ENCODE measurements around the gene PRELID2. TPM values are rescaled to one million over a fixed set of nuclear protein-coding genes. Genes with fewer than 3 reads are reported as not detected.
"Not testable (repeated sequence)": the region's sequence is repeated elsewhere in the genome, so short reads cannot be mapped to it uniquely, and the experiment has no call there.

Gene PRELID2
- total RNA-seq, 1 donor from 2014 or later = 21.4 TPM

DNA sequence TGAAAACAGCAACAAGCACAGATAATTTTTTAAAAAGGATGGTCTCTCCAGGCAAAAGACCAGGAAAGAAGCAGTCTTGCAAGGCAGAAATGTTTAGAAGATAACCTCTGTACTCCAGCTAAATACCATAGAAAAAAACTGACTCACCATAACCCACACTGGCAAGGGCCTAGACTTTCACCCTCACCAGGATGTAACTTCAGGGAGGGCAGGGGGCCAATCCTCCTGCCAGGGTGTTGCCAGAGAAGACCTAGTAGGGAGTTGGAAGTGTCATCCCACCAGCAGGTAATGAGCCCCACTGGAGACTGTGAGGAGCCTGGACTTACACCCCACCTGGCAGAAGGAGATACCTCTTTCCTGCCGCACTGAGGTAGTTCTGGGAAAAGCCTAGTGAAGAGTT, 97.6 kb downstream of the PRELID2 start:
- no peak for DNase-seq (ENCODE audit: low spot score, unreplicated experiment)
- H3K27me3 Mint-ChIP-seq = no peaks in the 10 kb centered on the region
- peaks cover 13% of the 10 kb centered on the region for H3K9me3 Mint-ChIP-seq (ENCODE audit: low read depth)
- no peak overlapping the region for H3K4me3 Mint-ChIP-seq (ENCODE audit: low read depth)
- H3K36me3 Mint-ChIP-seq (ENCODE audit: insufficient read depth) = peaks cover 8% of the 10 kb centered on the region
- no peaks in the 10 kb centered on the region for H3K4me1 Mint-ChIP-seq (ENCODE audit: low read depth)
- TF ChIP-seq, protein P1, sequence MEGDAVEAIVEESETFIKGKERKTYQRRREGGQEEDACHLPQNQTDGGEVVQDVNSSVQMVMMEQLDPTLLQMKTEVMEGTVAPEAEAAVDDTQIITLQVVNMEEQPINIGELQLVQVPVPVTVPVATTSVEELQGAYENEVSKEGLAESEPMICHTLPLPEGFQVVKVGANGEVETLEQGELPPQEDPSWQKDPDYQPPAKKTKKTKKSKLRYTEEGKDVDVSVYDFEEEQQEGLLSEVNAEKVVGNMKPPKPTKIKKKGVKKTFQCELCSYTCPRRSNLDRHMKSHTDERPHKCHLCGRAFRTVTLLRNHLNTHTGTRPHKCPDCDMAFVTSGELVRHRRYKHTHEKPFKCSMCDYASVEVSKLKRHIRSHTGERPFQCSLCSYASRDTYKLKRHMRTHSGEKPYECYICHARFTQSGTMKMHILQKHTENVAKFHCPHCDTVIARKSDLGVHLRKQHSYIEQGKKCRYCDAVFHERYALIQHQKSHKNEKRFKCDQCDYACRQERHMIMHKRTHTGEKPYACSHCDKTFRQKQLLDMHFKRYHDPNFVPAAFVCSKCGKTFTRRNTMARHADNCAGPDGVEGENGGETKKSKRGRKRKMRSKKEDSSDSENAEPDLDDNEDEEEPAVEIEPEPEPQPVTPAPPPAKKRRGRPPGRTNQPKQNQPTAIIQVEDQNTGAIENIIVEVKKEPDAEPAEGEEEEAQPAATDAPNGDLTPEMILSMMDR (IDR thresholded peaks at IDR 0.05; ENCODE audit: unreplicated experiment) = no peak
- no peak overlapping the region for H3K27ac Mint-ChIP-seq

DNA sequence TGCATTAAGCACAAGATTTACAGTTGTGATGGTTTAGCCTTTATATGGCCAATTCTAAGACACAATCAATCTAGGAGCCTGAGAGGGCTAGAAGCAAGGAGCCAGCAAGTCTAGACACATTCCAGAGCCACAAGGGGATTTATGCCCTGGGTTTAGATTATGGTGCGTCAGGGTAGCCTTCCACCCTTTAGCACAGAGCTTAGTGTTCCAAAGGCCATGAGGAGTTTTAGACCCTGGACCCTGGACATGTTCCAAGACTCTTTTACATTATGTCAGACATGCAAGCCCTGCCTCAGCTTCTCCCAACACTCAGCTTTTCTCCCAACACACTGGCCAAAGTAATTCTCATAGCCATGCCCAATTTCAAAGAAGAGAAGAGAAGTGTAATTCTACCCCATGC, 105.2 kb downstream of the PRELID2 start:
- Mint-ChIP-seq H3K9me3 (ENCODE audit: low read depth) (peaks cover 56% of the 10 kb centered on the region), H3K36me3 (ENCODE audit: insufficient read depth) (peaks cover 52% of the 10 kb centered on the region)
- DNase-seq (ENCODE audit: low spot score, unreplicated experiment); H3K4me1 Mint-ChIP-seq (ENCODE audit: low read depth); H3K27me3 Mint-ChIP-seq; H3K4me3 Mint-ChIP-seq (ENCODE audit: low read depth); H3K27ac Mint-ChIP-seq: not testable (repeated sequence)

DNA sequence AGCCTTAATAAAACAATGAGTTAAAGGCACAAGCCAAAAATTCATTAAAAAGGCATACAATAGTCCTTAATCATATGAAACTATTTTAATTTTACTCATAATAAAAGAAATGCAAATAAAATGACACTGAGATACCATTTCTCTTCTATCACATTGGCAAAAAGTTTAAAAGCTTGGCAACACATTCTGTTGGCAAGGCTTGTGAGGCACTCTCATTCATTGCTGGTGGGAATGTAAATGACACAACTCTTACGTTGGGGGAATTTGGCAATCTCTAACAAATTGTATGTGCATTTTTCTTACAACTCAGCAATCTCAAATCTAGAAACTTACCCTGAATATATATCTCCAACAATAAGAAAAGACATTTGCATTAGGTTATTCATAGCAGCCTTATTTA, 111.6 kb downstream of the PRELID2 start:
- Mint-ChIP-seq H3K9me3 (ENCODE audit: low read depth) (peaks cover 27% of the 10 kb centered on the region), H3K4me3 (ENCODE audit: low read depth) (no peak overlapping the region), H3K36me3 (ENCODE audit: insufficient read depth) (peaks cover 22% of the 10 kb centered on the region), H3K27me3 (no peaks in the 10 kb centered on the region), H3K27ac (no peak overlapping the region), H3K4me1 (ENCODE audit: low read depth) (peaks cover 3% of the 10 kb centered on the region)
- TF ChIP-seq, protein P1 (IDR thresholded peaks at IDR 0.05; ENCODE audit: unreplicated experiment) = no peak
- DNase-seq (ENCODE audit: low spot score, unreplicated experiment) = no peak

DNA sequence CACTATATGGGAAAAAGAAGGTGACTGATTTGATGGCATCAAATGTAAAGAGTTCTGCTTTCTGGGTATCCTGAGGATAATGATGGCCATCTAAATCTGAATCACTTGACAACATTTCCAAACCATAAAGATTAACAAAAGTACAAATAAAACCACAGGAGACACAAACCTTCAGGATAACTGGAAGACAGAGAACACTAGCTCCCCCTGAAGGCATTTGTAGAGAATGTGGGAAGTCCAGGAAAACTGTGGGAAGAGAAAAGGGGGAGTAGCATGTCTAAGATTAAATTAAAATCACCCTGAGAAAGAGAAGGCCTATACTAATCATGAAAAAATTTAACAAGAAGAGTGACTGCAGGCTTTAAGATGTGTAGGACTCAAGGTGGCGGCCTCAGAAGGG, 116.2 kb downstream of the PRELID2 start:
- H3K4me3 Mint-ChIP-seq (ENCODE audit: low read depth) = no peak overlapping the region
- H3K9me3 Mint-ChIP-seq (ENCODE audit: low read depth) = no peaks in the 10 kb centered on the region
- TF ChIP-seq, protein P1 (IDR thresholded peaks at IDR 0.05; ENCODE audit: unreplicated experiment) = peak; percentile 66
- DNase-seq (ENCODE audit: low spot score, unreplicated experiment) = no peak
- H3K4me1 Mint-ChIP-seq (ENCODE audit: low read depth) = peaks cover 6% of the 10 kb centered on the region
- no peaks in the 10 kb centered on the region for H3K27me3 Mint-ChIP-seq
- H3K27ac Mint-ChIP-seq = no peak overlapping the region
- H3K36me3 Mint-ChIP-seq (ENCODE audit: insufficient read depth) = no peaks in the 10 kb centered on the region

GRCh38 chr5:145715412-145715811, 119.7 kb downstream of the PRELID2 start:
- TF ChIP-seq, protein P1 (IDR thresholded peaks at IDR 0.05; ENCODE audit: unreplicated experiment) = no peak
- Mint-ChIP-seq H3K27ac (no peak overlapping the region), H3K9me3 (ENCODE audit: low read depth) (no peaks in the 10 kb centered on the region), H3K4me1 (ENCODE audit: low read depth) (peaks cover 23% of the 10 kb centered on the region), H3K4me3 (ENCODE audit: low read depth) (no peak overlapping the region), H3K36me3 (ENCODE audit: insufficient read depth) (no peaks in the 10 kb centered on the region), H3K27me3 (no peaks in the 10 kb centered on the region)
- no peak for DNase-seq (ENCODE audit: low spot score, unreplicated experiment)

DNA sequence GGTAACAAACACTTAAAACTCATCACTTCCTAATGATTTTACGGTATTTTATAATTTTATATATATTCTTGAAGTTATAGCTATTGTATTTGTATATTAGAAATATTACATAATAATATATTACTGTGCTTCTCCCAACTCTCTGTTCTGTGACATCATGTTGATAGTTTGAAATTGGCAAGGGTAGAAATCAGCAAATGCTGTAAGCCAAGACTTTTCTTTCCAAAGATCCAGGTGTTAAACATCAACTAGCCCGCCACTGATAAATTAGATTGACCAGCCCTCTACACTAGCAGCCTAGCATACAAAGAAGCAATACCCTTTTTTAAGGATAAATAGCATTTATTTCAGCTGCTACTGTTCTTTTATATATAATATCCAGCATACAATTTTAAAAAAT, 122.9 kb downstream of the PRELID2 start:
- TF ChIP-seq, protein P1 (IDR thresholded peaks at IDR 0.05; ENCODE audit: unreplicated experiment) = no peak
- no peak for DNase-seq (ENCODE audit: low spot score, unreplicated experiment)
- Mint-ChIP-seq H3K27ac (no peak overlapping the region), H3K9me3 (ENCODE audit: low read depth) (no peaks in the 10 kb centered on the region), H3K36me3 (ENCODE audit: insufficient read depth) (no peaks in the 10 kb centered on the region), H3K4me1 (ENCODE audit: low read depth) (peaks cover 26% of the 10 kb centered on the region), H3K27me3 (no peaks in the 10 kb centered on the region), H3K4me3 (ENCODE audit: low read depth) (no peak overlapping the region)
